Activated CD4-positive, alpha-beta T cell treated with anti-CD3 and anti-CD28 coated beads, Interleukin-2, Interleukin-6, amounts not matched to agents 100 ng/mL and 50 ng/mL, durations not matched to agents 16 hours and 8 hours (primary cell): ENCODE data around the gene RBM4B.
A peak's percentile ranks its signal among the peaks of the same experiment; 100 is the strongest.
"Not testable (repeated sequence)": the region's sequence is repeated elsewhere in the genome, so short reads cannot be mapped to it uniquely, and the experiment has no call there.

ENCODE experiments used
- DNase-seq: peaks from one replicate; pipeline ENCODE4 v3.0.0-alpha.2; 2020

RBM4B gene

DNA sequence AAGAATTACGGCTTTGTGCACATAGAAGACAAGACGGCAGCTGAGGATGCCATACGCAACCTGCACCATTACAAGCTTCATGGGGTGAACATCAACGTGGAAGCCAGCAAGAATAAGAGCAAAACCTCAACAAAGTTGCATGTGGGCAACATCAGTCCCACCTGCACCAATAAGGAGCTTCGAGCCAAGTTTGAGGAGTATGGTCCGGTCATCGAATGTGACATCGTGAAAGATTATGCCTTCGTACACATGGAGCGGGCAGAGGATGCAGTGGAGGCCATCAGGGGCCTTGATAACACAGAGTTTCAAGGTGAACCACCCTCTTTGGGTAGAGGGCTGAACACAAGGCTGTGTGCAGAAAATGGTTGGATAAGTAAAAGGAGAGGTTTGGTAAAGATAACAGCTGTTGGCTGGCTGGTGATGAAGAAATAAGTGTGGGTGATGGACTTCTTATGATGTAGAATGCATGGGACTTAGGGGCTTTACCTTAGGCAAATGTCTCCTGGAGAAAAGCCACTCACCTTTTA lies 37.8 kb downstream of the RBM4B start:
- DNase-seq: not testable (repeated sequence)

GRCh38 chr11:66639066-66639813 lies 38.4 kb downstream of the RBM4B start:
- DNase-seq: peak; percentile 29

DNA sequence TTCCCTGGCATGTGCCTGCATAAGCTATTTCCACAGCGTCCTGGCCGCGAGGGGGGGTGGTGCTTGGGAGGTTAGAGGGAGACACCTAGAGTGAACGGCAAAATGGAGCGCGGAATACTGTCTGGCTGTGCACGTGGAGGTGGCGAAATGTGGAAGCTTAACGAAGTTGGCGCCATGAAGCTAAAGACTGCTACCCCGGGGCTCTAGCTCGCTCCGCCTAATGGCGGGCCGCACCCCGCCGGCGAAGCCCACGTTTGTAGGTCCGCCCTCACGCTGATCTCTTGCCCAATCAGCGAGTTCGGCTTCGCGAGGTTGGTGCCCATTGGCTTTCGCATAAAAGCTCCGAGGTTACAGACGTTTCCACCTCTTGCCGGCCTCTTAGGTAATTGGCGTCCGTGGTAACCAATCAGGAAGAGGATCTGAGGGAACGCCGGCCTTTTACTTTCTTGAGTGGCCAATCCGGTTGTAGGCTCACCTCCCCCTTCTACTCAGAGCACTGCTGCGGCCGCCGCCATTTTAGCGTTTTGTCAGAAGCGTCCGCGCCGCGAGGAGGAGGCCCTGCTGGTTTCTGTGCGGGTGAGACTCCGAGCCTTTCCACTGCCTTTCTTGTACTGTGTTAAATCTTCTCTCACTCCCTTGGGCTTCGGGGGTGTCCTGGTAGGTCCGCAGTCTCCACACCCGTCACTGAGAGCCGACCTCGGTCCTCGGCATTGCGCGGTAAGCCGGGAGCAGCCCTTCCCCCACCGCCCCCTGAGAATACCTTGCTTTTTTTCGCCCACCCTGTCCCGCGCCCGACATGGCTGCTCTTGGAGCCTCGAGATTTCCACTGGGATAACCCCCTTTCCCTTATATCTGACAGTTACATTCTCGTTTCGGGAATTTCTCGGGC lies 39.3 kb downstream of the RBM4B start, which contains the start of gene RBM4:
Gene RBM4, plus strand, starts transcription at position 527 of the 889 bp plus-strand sequence. CDS start 1,009 bp downstream, outside the sequence.
- peak; percentile 99 for DNase-seq

DNA sequence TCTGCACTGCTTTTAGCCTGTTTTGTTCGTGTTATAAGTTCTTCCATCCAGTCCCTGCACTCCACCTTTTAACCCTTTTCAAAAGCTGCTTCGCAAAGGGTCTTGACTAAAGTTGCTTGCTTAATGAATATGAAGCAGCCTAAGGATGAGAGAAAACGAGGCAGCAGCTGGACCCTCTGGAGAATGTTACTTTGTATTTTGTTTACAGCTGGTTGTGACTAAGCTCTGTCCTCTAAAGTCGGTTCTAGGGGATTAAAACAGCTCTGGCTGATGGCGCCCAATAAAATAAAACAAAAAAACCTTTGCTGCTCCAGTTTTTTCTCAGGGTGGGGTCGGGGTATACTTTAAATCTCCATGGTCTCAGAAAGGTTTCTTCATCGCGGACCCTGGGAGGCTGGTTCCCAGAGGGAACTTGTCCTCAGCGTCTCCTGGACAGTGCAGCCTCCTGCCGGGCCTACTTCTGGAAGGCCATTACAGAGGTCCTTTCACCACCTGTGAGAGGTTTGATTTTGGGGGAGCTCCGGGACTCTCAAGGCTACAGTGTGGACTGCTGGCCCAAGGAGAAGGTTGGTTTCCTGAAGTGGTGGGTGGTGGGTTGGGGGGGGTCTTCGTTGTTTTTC lies 40.0 kb downstream of the RBM4B start:
- no peak for DNase-seq

GRCh38 chr11:66636411-66636810 lies 41.3 kb downstream of the RBM4B start:
- no peak for DNase-seq

DNA sequence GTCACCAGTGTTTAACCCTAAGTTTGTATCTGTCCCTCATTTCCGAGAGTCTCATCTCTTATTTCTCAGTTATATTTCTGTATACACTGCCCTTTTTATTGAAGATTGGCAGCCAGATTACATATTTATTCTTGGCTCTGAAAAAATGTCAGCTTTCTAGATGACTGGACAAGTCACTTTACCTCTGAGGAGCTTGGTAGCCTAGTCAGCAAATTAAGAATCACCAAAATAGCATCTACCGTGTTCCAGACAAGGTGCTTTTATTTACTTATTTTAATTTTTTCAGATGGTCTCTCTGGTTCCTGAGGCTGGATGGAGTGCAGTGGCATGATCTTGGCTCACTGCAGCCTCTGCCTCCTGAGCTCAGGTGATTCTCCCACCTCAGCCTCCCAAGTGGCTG lies 44.7 kb downstream of the RBM4B start:
- no peak for DNase-seq

- DNase-seq: no peak
These were observed 45.8 kb downstream of the RBM4B start for GRCh38 chr11:66631883-66632282.

DNA sequence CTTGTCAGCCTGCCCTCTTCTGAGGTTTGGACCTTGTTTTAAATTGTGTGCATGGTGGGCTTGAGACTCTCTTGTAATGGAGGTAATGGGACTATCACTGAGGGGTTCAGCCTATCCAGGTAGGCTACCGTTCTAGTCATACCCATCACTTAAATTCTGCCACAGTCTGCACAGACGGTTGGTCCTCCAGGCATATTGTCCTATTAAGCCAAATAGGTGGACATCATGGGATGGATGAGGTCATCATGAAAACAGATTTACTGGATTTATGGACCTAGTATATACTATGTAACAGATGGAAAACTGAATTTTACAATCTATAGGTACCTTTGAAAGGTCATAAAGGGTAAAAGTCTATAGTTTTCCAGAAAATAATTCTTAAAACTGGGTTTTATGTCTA lies 48.3 kb downstream of the RBM4B start:
- no peak for DNase-seq

- DNase-seq: no peak
These were observed 49.6 kb downstream of the RBM4B start for GRCh38 chr11:66628061-66628603.

- no peak for DNase-seq
These were observed 50.8 kb downstream of the RBM4B start for GRCh38 chr11:66626926-66627325.

DNA sequence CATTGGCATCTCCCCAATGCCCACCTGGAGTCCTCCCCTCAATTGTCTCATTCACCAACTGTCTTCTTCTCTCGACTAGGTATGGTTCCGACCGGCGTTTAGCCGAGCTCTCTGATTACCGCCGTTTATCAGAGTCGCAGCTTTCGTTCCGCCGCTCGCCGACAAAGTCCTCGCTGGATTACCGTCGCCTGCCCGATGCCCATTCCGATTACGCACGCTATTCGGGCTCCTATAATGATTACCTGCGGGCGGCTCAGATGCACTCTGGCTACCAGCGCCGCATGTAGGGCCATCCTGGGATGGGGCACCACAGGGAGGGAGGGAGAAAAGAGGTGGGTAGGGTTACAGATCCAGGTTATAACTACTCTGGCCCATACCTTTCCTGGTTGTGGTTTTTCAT lies 51.3 kb downstream of the RBM4B start:
- no peak for DNase-seq

DNA sequence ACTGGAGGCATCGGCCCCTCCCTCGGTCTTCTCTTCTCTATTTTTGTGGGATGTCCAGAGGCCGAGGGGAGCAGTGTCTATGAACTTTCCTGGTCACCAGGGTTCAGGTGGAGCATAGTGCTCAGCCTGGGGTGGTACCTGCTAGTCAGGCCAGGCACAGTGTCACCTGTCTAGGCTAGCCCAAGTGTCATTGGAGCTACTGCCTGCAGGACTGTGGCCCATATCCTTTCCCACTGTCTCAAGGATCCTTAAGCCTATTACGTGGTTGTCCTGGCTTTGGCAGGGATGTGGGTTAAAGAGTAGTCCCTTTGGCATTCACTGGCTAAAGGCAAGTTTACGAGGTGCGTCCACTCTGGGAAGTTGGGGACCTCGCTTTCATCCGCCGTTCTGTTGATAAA lies 51.9 kb downstream of the RBM4B start:
- no peak for DNase-seq

DNA sequence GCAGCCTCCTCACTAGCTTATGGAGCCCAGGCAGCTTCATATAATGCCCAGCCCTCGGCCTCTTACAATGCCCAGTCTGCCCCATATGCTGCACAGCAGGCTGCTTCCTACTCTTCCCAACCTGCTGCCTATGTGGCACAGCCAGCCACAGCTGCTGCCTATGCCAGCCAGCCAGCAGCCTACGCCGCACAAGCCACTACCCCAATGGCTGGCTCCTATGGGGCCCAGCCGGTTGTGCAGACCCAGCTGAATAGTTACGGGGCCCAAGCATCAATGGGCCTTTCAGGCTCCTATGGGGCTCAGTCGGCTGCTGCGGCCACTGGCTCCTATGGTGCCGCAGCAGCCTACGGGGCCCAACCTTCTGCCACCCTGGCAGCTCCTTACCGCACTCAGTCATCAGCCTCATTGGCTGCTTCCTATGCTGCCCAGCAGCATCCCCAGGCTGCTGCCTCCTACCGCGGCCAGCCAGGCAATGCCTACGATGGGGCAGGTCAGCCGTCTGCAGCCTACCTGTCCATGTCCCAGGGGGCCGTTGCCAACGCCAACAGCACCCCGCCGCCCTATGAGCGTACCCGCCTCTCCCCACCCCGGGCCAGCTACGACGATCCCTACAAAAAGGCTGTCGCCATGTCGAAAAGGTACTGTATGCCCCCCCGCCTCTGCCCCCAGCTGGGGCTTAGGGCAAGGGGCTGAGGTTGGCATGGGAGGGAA lies 52.5 kb downstream of the RBM4B start:
- DNase-seq: no peak

DNA sequence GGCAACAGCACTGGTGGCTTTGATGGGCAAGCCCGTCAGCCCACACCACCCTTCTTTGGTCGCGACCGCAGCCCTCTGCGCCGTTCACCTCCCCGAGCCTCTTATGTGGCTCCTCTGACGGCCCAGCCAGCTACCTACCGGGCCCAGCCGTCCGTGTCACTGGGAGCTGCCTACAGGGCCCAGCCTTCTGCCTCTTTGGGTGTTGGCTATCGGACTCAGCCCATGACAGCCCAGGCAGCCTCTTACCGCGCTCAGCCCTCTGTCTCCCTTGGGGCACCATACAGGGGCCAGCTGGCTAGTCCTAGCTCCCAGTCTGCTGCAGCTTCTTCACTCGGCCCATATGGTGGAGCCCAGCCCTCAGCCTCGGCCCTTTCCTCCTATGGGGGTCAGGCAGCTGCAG lies 53.2 kb downstream of the RBM4B start:
- no peak for DNase-seq

DNA sequence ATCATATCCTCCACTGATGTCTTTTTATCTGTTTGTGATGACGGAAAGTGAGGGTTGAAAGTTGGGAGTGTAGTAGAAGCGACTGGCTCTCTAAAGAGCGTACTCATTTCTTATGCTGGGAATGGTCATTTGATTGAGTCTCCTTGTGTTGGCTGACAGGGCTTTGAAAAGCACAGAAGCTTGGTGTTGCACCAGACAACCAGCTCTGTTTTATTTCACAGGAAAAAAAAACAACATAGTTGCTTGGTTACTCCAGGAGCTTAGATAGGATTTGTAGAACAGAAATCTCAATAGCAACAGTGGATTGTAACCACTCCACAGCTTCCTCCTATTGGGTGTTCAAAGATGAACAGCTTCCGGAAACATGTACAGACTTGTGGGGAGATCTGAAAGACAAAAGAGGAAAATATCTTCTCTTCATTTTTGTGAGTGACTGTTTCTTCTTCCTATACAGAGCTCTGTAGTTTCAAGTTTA lies 58.6 kb downstream of the RBM4B start:
- peak; percentile 47 for DNase-seq

- peak; percentile 30 for DNase-seq
These were observed 60.4 kb downstream of the RBM4B start for GRCh38 chr11:66617155-66617834.

- DNase-seq: peak; percentile 100
These were observed 61.1 kb downstream of the RBM4B start, which contains the start of gene RBM14 for GRCh38 chr11:66616379-66617154. Gene RBM14 (plus strand): TSS chr11:66616630. CDS start chr11:66616721, 91 bp downstream.
